Adipose tissue (tissue), 3 donors: ENCODE measurements around the gene FBXW10B. TPM values are rescaled to one million over a fixed set of nuclear protein-coding genes. Genes with fewer than 3 reads are reported as not detected.
"Not testable (repeated sequence)": the region's sequence is repeated elsewhere in the genome, so short reads cannot be mapped to it uniquely, and the experiment has no call there.

Experiments
- H3K27ac ChIP-seq: one replicate; pipeline ENCODE4 v1.5.1; 2013; ENCODE audit warnings: low read depth, low read length
- WGBS, 3 donors: extraction: QIAGEN DNeasy Blood & Tissue Kit; methylation state at CpG; one replicate each; pipeline ENCODE4 v1.1.7; 2013; 5-methylcytosine and 5-hydroxymethylcytosine counted together
- polyA plus RNA-seq, 3 donors: library from polyadenylated mRNA; stranded (reverse); fragments of 200-250 nt; gene quantifications; one replicate each; pipeline ENCODE4 v1.2.3, GENCODE V29; 2013
- donor health status: healthy with polysubstance abuse.
- donor health status: Bipolar disorder and iron deficiency.
- donor health status: healthy.

FBXW10B gene, protein sequence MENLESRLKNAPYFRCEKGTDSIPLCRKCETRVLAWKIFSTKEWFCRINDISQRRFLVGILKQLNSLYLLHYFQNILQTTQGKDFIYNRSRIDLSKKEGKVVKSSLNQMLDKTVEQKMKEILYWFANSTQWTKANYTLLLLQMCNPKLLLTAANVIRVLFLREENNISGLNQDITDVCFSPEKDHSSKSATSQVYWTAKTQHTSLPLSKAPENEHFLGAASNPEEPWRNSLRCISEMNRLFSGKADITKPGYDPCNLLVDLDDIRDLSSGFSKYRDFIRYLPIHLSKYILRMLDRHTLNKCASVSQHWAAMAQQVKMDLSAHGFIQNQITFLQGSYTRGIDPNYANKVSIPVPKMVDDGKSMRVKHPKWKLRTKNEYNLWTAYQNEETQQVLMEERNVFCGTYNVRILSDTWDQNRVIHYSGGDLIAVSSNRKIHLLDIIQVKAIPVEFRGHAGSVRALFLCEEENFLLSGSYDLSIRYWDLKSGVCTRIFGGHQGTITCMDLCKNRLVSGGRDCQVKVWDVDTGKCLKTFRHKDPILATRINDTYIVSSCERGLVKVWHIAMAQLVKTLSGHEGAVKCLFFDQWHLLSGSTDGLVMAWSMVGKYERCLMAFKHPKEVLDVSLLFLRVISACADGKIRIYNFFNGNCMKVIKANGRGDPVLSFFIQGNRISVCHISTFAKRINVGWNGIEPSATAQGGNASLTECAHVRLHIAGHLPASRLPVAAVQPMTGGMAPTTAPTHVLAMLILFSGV
- polyA plus RNA-seq = 1 to 10 TPM in 1 of 3 donors, under 1 TPM in 2; 0.49 to 2.2 (median 0.88) TPM

DNA sequence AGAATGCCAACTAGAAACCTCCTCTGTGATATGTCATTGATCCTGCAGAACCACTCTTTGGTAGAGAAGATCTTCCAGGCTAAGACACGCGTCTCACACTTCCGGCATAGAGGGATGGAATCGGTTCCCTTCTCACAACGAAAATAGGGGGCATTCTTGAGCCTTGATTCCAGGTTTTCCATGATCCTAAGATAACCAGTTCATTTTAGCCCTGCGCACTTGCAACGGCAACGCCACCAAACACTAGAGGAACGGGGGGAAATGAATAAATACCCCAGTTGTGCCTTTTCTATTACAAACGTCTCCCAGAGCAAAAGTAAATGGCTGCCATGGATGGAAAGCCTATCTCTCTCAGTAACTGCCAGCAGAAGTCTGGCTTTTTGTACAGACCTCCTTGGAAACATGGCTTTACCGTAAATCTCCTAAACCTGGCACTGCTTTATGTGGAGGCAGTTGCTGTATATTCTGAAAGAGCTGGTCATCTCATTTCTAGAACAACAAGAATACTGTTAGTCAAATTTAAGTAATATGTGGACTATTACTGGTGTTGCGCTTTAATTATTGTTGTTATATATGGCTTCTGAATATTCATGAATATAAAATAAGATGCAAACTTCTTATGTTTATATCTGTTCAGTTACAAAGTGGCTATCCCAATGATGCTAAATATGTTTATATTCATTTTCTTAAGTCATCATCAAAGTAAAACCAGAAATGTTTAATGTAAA, at the start of gene FBXW10B:
Gene FBXW10B, minus strand, starts transcription at position 374 of the 728 bp plus-strand sequence. Its CDS starts 192 bp downstream, at position 182.
- not testable (repeated sequence) for H3K27ac ChIP-seq
- WGBS, 3 donors = 51 to 56% (median 52%) methylated on average over 11 of the region's 12 CpGs

DNA sequence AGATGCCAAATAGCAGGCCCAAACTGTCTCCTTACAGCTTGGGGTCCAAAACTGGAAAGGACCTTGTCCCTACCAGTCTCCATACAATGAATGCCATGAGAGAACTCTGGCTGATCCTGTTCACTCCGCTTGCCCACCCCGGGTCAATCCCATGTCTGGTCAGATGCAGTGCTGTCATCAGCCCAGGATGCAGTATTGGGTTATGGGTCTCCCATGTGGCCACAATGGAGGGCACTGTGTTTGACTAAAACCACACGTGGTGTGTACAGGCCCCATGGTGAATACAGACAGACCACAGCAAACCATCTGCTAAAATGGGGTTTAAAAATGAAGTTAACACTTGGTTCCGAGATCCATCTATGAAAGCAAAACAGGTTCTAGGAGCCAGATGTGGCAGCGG, 44.2 kb upstream of the FBXW10B start:
- no peak overlapping the region for H3K27ac ChIP-seq
- 95 to 98% (median 96%) methylated on average over 5 of the region's 5 CpGs for WGBS, 3 donors

DNA sequence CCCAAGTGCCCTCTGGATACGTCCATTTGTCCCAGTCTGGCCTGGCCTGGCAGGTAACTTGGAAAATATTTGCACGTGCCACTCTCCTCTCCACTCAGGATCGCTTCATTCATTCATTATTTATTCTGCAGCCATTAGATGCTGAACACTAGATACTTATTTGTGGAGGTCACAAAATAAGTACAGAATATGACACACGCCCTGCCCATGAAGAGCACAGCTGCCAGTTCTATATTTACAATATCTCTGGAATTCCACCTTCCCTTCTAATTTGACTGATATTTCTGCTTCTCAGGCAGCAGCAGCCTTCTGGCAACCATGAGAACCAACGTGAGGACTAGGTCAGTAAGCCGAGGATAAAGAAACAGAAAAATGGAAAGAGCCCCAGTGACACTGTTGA, 43.7 kb upstream of the FBXW10B start:
- no peak overlapping the region for H3K27ac ChIP-seq
- 93 to 94% (median 93%) methylated on average over 6 of the region's 6 CpGs for WGBS, 3 donors

DNA sequence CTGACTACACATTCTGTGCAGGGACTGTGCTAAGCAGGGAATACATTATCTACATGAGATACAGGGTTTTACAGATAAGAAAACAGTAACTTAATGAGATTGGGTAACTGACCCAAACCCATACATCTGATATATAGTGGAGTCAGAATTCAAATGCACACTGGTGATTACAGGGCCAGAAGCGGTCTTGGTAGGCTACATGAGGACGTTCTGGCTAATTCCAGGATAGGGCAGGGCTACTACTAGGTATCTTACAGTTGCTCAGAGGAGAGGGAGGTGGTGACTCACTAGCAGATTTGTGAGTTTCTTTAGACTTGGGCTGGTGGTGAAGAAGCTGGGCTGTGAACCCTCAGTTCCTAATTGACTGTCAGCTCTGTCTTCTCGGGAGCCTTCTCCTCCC, 43.2 kb upstream of the FBXW10B start:
- H3K27ac ChIP-seq = no peak overlapping the region
- WGBS, 3 donors = 89 to 95% (median 91%) methylated on average over 3 of the region's 3 CpGs

DNA sequence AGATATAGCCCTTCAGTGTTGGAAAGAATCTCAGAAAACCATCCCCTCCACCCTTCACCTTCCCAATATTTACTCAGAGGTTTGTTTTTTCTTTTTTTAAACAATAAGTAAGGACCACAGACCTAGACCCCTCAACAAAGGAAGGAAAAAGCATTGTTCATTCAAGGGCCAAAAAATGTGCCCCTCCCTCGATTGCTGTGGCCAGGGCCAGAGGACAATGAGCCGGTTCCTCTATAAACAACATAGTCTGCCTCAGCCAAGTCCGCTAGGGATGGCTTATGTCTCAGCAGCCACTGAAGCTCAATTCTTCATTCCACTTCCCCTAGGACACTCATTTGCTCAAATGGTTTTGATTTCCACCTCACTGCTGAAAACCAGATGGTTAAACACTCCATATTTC, 40.6 kb upstream of the FBXW10B start:
- WGBS, 3 donors = 73 to 80% (median 78%) methylated on average over 3 of the region's 3 CpGs
- no peak overlapping the region for H3K27ac ChIP-seq

DNA sequence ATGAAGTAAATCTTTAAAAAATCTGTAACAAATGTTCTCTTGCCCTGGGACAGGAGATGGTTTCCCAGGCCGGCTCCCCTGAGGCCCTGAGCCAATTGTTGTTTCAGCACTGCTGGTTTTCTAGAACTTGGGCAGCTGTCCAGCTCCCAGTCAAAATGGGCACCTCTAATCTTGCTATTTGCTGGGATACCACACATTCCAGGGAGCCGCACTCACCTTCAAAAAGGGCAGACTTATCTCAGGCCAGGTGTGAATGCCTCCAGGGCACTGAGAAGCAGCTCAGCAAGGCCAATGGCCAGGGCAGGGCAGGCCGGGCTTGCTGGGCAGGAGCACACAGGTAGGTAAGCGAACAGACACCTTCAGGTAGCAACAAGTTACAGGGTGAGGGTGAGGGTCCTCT, 40.2 kb upstream of the FBXW10B start:
- H3K27ac ChIP-seq = no peak overlapping the region
- 35 to 77% (median 72%) methylated on average over 4 of the region's 4 CpGs for WGBS, 3 donors

DNA sequence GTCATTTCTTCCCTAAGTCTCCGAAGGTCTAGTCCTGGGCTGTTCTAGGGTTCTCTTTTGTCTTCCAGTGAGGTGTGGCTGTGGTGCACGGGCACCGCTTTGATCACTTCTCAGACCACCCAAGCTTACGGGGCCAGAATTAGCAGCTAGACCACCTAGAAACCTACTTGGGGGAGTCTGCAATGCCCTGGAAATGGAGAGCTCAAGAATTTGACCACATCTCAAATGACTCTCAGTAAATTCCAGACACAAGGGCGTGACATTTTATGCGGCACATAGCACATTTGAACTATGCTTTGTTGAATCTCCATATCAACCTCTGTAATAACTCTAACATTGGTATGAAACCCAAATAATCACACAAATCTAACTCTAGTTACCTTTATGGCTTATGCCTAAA, 39.7 kb upstream of the FBXW10B start:
- 89 to 94% (median 89%) methylated on average over 6 of the region's 6 CpGs for WGBS, 3 donors
- no peak overlapping the region for H3K27ac ChIP-seq

DNA sequence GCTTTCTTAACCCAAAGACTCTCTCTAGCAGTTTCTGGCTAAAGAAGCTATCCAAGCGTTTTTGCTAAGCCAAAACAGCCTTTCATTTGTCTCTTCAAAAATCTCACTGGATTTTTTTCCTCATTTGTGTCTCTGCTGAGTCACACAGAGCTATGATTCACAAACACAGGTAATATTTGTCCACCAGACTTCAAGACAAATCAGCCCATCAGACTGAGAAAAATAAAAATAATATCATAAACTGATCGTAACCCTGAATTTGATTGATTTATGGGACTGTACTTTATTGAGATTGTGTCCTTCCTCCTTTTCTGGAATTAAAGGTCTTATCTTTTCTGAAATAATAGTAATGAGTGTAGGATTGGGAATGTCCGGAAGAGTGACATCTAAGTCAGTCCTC, 38.8 kb upstream of the FBXW10B start:
- H3K27ac ChIP-seq = no peak overlapping the region
- 86 to 89% (median 87%) methylated on average over 3 of the region's 3 CpGs for WGBS, 3 donors

DNA sequence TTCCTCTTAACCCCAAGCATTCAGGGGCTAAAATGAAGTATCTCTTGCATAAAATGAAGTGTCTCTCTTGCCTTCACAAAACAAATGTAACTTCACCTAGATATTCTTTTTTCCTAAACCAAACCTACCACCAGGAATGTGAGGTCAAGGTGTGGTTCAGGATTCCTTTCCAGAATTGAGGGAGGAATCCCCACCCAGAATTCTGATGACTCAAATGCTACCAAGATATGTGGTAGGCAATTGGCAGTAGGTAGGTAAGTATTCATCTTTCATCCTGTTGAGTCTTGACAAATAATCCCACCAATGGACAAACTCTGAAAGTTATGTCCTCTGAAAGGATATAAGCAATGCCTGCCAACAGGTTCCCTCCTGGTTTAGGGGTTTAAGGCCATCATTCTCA, 38.4 kb upstream of the FBXW10B start:
- H3K27ac ChIP-seq = no peak overlapping the region

DNA sequence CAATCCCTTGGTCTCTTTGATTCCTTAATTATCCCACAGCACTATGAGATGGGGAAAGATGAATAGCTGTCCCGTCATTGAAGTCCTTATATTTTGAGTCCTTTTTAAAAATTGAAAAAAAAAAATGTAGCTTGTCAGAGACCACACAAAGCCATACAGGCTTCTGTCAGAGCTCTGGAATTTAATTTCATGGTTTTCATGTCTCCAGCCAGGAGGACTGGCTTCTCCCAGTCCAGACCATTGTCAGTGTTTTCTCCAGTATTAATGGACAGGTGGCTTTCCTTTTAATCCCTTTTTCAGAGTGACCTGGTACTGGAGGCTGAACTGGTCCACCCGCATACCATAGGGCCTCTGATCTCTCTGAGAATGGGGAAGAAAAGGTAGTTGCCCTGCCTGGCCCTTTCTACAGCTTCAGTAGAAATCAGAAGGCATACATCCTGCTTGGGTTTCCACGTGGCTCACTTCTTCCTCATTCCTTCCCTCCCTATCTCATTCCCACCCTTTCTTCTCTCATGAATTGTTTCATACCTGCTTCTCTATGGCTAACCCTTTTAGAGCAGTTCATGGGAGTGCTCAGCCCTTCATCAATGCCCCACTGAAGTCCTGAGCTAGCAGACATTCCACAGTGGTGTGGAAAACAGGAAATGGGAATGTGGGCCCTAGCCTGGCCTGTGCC, 35.5 kb upstream of the FBXW10B start:
- no peak overlapping the region for H3K27ac ChIP-seq
- WGBS, 3 donors = 56 to 66% (median 65%) methylated on average over 3 of the region's 3 CpGs

DNA sequence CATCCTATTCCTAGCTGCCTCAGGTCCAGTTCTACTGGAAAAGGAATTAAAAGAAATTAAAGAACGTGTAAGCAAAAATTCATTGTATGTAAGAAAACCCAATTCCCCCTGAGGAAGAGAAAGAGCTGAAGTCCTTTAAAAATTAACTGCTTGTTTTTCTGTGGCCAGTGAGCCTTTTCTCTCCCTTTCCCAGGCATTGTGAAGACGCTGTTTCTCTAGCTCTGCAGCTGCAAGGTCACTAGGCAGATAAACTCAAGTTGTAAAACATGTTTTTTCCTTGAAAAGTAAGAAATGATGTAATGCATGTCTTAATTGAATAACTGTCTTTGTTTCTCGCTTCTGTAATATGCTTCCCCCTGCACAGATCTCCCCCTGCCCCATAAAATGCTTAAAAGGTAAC, 34.9 kb upstream of the FBXW10B start:
- not testable (repeated sequence) for H3K27ac ChIP-seq
- WGBS, 3 donors = 62 to 63% (median 62%) methylated on average over 3 of the region's 3 CpGs

DNA sequence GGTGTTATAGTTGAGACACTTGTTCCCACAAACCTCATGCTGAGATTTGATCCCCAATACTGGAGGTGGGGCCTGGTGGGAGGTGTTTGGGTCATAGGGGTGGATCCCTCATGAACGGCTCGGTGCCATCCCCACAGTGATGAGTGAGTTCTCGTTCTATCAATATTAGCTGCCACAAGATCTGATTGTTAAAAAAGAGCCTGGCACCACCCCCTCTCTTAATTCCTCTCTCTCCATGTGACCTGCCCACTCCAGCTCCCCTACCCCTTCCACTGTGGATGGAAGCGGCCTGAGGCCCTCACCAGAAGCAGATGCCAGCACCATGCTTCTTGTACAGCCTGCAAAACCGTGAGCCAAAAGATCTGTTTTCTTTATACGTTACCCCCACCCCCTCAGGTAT, 33.5 kb upstream of the FBXW10B start:
- 85 to 90% (median 89%) methylated on average over 6 of the region's 6 CpGs for WGBS, 3 donors
- no peak overlapping the region for H3K27ac ChIP-seq

DNA sequence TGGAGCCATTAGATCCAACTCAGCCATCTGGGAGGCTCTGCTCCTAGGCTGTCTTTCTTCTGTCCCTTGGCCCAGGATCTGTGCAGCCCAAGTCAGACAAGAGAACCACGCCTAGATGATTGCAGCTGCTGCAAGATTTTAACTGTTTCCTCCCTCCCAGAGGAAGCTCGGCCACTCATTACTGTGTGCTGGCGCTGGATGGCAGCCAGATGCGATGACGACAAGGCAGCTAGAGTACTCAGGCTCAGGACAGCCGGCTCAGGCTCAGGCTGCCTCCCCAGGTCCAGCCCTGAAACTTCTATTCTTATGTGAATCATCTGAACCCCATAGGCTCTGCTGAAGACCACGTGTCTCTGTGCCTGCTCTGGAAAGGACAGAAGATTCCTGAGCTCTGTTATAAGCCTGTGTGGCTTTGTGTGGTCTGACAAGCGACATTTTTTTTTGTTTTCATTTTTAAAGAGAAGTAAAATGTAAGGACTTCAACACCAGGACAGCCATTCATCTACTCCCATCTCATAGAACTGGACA, 32.1 kb upstream of the FBXW10B start:
- whole genome bisulfite sequencing, 3 donors = 2 to 9% (median 2%) methylated on average over 8 of the region's 8 CpGs
- H3K27ac ChIP-seq = no peak overlapping the region

DNA sequence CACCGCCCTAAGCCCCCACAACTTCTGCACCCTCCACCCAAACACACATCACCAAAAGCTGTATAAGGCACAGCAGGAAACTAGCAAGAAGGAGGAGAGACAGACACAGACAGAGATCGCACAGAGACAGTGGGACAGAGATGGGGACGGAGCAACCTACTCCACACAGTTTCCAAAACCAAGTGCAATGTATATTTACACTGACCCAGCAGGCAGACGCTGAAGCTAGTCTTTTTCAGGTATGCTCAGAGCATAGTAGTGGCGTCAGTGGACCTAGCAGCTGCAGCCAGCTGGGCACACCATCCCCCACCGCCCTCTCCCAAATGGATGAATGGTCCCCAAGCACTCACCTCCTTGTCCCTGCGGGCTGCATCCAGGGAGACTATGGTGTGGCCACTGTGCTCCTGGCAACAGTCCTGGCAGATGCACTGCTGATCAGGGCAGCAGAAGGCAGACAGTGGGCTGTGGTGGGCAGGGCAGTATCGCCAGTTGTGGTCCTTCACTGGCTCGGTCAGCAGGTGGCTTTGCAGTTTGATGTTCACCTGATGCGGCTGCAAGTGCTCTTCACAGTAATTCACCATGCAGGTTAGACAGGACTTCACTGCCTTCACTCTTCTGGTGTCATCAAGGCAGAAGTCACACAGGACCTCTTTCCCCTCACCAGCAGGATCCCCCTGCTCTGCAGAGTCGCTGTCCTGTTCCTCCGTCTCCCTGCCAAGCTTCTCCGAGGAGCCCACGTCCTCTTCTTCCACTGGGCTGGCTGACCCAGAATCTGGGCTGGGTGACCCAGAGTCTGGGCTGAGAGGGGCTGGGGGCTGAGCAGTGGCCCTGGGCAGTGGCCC, 31.5 kb upstream of the FBXW10B start:
- WGBS, 3 donors = 25 to 66% (median 36%) methylated on average over 14 of the region's 14 CpGs
- no peak overlapping the region for H3K27ac ChIP-seq

DNA sequence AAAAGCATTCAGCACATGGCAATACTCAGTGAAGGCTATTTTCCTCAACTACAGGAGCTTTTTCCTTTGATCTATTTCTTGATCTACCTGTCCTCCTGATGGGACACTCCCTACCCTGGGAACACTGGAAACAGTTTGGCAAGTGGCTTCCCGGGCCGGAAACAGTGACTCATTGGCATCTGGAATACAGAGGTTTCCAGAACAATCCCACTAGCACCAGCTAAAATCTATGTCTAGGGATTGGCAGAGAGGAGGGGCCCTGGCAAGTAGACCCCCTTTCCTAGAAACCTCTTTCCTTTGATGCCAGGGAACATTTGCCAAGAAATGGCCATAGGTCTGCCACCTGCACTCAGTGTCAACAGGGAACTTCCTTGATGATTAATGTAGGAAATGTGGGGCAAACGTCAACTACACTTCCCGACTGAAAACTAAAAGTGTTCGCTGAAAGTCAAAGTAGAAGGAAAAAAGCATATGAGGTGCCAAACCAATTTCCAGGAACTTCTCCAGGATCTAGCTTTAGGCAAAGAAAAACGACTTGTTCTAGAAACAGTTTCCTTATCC, 30.4 kb upstream of the FBXW10B start:
- WGBS, 3 donors = 13 to 45% (median 18%) methylated on average over 6 of the region's 6 CpGs
- H3K27ac ChIP-seq = no peak overlapping the region

DNA sequence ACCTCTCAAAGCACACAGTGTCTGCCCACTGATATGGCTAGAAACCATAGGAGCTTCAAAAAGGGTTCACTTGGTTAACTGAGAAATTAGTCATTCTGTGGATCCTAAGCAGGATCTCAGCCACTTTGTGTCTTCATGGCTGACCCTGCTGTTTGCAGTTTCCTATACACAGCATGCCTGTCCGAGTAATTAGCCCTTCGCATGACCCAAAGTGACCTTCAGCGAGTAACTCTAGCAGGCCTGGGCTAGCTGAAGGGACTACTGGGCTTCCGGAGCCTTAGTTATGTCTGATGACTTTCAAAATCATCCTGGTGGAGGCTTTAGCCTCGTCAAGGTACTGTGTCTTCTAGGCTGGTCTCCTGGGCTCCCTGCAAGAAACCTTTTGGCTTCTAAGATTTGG, 28.9 kb upstream of the FBXW10B start:
- whole genome bisulfite sequencing, 3 donors = 64 to 89% (median 69%) methylated on average over 5 of the region's 5 CpGs
- H3K27ac ChIP-seq = no peak overlapping the region

DNA sequence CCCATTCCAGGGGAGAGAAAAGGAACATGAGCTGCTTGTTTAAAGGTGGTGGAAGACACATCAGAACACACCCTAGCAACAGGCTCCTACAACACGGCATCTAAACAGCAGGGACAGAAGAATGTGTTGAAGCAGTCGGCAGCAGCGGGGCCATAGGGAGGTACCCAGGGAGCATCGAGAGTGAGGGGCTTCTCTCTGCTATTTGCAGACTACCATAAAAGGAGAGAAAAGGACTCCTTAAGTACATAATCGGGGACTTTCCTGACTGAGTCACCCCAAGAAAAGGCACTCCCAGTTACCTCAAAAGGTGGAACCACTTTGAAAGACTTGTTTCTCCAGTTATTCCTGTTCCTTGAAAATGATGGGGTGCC, 26.4 kb upstream of the FBXW10B start:
- WGBS, 3 donors = 41 to 69% (median 57%) methylated on average over 5 of the region's 5 CpGs
- H3K27ac ChIP-seq = not testable (repeated sequence)
